Keratinocyte (primary cell): ENCODE data around the gene CD1D. TPM values are rescaled to one million over a fixed set of nuclear protein-coding genes. Genes with fewer than 3 reads are reported as not detected.

ENCODE experiments used
- DNase-seq: peaks from one replicate; pipeline ENCODE4 v3.0.0-alpha.2; 2011; ENCODE audit warnings: low read depth, missing footprints, low spot score
- FAIRE-seq: peaks from 2 replicates; lab custom pipeline; 2011; peaks lifted over from hg19 to GRCh38; lab: Jason Lieb, UNC
- H2AFZ ChIP-seq: 2 replicates; pipeline ENCODE4 v1.6.0; 2012; ENCODE audit warnings: low read length, control low read depth, inconsistent platforms; ENCODE audit not compliant: control insufficient read depth
- H3K27ac ChIP-seq: 2 replicates; pipeline ENCODE4 v1.5.1; 2011; ENCODE audit warnings: low read length; ENCODE audit not compliant: control insufficient read depth, insufficient read depth
- H3K27me3 ChIP-seq: 3 replicates; pipeline ENCODE4 v1.6.0; 2011; ENCODE audit warnings: low read length; ENCODE audit not compliant: control insufficient read depth, insufficient read depth; ENCODE audit errors: extremely low read depth
- H3K36me3 ChIP-seq, 2 experiments: 2 replicates in 1 of 2; 3 replicates in 1 of 2; pipeline ENCODE4 v1.5.1; 2011; ENCODE audit warnings: low read length in 2 of 2, mild to moderate bottlenecking in 1 of 2; ENCODE audit not compliant: control insufficient read depth in 2 of 2, insufficient read depth in 2 of 2; ENCODE audit errors: extremely low read depth in 1 of 2
- H3K4me1 ChIP-seq: 3 replicates; pipeline ENCODE4 v1.5.1; 2011; ENCODE audit warnings: low read length; ENCODE audit not compliant: control insufficient read depth, insufficient read depth; ENCODE audit errors: extremely low read depth
- H3K4me2 ChIP-seq: 3 replicates; pipeline ENCODE4 v1.6.0; 2011; ENCODE audit warnings: low read depth, low read length; ENCODE audit not compliant: control insufficient read depth, insufficient read depth; ENCODE audit errors: extremely low read depth
- H3K4me3 ChIP-seq, 3 experiments: fragments of 200-600 bp in 1 of 3; sonication (generic) in 1 of 3; 2 replicates in 2 of 3; 3 replicates in 1 of 3; pipeline ENCODE4 v1.5.1; 2011 to 2016; ENCODE audit warnings: low read length in 3 of 3, mild to moderate bottlenecking in 3 of 3, control low read depth in 2 of 3, inconsistent platforms in 1 of 3, low read depth in 1 of 3, mixed read lengths in 1 of 3, mixed run types in 1 of 3, moderate library complexity in 1 of 3; ENCODE audit not compliant: control insufficient read depth in 2 of 3, insufficient read depth in 2 of 3; ENCODE audit errors: extremely low read depth in 1 of 3
- H3K79me2 ChIP-seq: 2 replicates; pipeline ENCODE4 v1.6.0; 2012; ENCODE audit warnings: low read length; ENCODE audit not compliant: control insufficient read depth, insufficient read depth
- H3K9ac ChIP-seq: 3 replicates; pipeline ENCODE4 v1.6.0; 2011; ENCODE audit warnings: low read length; ENCODE audit not compliant: control insufficient read depth, insufficient read depth; ENCODE audit errors: extremely low read depth
- H3K9me1 ChIP-seq: 3 replicates; pipeline ENCODE4 v1.6.0; 2011; ENCODE audit warnings: low read length; ENCODE audit not compliant: control insufficient read depth, insufficient read depth; ENCODE audit errors: extremely low read depth
- H3K9me3 ChIP-seq: 2 replicates; pipeline ENCODE4 v1.5.1; 2012; ENCODE audit warnings: low read depth, low read length; ENCODE audit not compliant: control insufficient read depth
- H4K20me1 ChIP-seq: 3 replicates; pipeline ENCODE4 v1.6.0; 2011; ENCODE audit warnings: low read length; ENCODE audit not compliant: control insufficient read depth, insufficient read depth; ENCODE audit errors: extremely low read depth
- EZH2 ChIP-seq: IDR thresholded peaks from one replicate; pipeline ENCODE4 v1.6.1; 2012; ENCODE audit warnings: inconsistent platforms, mild to moderate bottlenecking, low read length, moderate library complexity
- dilution Hi-C: fragments of 300-500 bp; cut with MboI; formaldehyde crosslinking; loops from one replicate; pipeline ENCODE4 v1.7.0; 2020; ENCODE audit warnings: low sequenced_read_pairs; ENCODE audit not compliant: extremely low pct_ligation_motif_present
- polyA plus RNA-seq, 5 experiments: library from polyadenylated mRNA; depleted of rRNA in 3 of 5; stranded (reverse) in 3 of 5; stranded (forward) in 1 of 5; unstranded in 1 of 5; fragments of >200 nt; gene quantifications; 1 replicate in 1 of 5; 2 replicates in 3 of 5; 3 replicates in 1 of 5; pipeline versions ENCODE4 v1.2.1 to v1.2.3, GENCODE V29; 2011 to 2012; ENCODE audit warnings: missing spikeins in 2 of 5, low read depth in 1 of 5, low replicate concordance in 1 of 5
- TF ChIP-seq, protein P1 (sequence below), 3 experiments: IDR thresholded peaks in 1 of 3; conservative IDR thresholded peaks in 1 of 3; optimal IDR thresholded peaks in 1 of 3; 2 replicates in 2 of 3; 3 replicates in 1 of 3; pipeline versions ENCODE3 to v1.5.1; 2011; ENCODE audit warnings: low read length in 3 of 3, mild to moderate bottlenecking in 3 of 3, moderate library complexity in 2 of 3, control low read depth in 1 of 3, inconsistent platforms in 1 of 3; ENCODE audit not compliant: insufficient read depth in 2 of 3; ENCODE audit errors: extremely low read depth in 1 of 3

The CD1D gene
- polyA plus RNA-seq, 1 donor (not counting 4 experiments of a cell fraction or from before 2014, with no cell fraction given): 2.8 TPM

- Histone ChIP-seq H3K36me3 (no peaks in the 10 kb centered on the region), H3K27ac (no peak overlapping the region), H3K79me2 (no peaks in the 10 kb centered on the region), H3K9ac (no peak overlapping the region), H3K9me1 (no peaks in the 10 kb centered on the region), H4K20me1 (no peaks in the 10 kb centered on the region), H3K9me3 (no peaks in the 10 kb centered on the region), H3K4me3 (no peak overlapping the region), H3K4me2 (no peak overlapping the region), H2AFZ (no peak overlapping the region), H3K27me3 (no peaks in the 10 kb centered on the region), H3K4me1 (no peaks in the 10 kb centered on the region)
- FAIRE-seq (no peak), DNase-seq (no peak)
- dilution Hi-C loops: no loop called here
- TF ChIP-seq EZH2: no peak
- TF ChIP-seq, protein P1, sequence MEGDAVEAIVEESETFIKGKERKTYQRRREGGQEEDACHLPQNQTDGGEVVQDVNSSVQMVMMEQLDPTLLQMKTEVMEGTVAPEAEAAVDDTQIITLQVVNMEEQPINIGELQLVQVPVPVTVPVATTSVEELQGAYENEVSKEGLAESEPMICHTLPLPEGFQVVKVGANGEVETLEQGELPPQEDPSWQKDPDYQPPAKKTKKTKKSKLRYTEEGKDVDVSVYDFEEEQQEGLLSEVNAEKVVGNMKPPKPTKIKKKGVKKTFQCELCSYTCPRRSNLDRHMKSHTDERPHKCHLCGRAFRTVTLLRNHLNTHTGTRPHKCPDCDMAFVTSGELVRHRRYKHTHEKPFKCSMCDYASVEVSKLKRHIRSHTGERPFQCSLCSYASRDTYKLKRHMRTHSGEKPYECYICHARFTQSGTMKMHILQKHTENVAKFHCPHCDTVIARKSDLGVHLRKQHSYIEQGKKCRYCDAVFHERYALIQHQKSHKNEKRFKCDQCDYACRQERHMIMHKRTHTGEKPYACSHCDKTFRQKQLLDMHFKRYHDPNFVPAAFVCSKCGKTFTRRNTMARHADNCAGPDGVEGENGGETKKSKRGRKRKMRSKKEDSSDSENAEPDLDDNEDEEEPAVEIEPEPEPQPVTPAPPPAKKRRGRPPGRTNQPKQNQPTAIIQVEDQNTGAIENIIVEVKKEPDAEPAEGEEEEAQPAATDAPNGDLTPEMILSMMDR (optimal IDR thresholded peaks at IDR 0.05 in 1 of 3, IDR thresholded peaks at IDR 0.05 in 1 of 3, conservative IDR thresholded peaks at IDR 0.05 in 1 of 3; ENCODE audit: extremely low read depth in 1 of 3, insufficient read depth in 2 of 3, low read length in 3 of 3): no peak
These were observed 19.2 kb downstream of the CD1D start for GRCh38 chr1:158199849-158200248.

DNA sequence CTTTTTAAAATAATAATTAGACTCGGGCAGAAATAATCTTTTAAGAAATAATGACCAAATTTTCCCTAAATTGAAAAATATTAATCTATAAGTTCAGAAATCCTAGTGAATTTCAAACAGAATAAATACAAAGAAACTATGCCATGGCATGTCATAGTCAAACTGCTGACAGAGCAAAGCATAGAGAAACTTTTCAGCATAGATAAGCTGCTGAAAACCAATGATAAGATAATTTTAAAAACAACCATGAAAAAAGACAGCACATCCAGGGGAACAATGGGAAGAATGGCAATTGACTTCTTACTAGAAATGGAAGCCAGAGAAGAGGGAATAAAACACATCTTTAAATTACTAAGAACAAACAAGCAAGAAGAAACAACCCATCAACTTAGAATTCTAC lies 19.8 kb downstream of the CD1D start:
- Histone ChIP-seq H3K4me2 (no peak overlapping the region), H3K27ac (no peak overlapping the region), H3K36me3 (no peaks in the 10 kb centered on the region), H3K9me1 (no peaks in the 10 kb centered on the region), H3K27me3 (no peaks in the 10 kb centered on the region), H3K79me2 (no peaks in the 10 kb centered on the region), H3K9me3 (no peaks in the 10 kb centered on the region), H3K9ac (no peak overlapping the region), H4K20me1 (no peaks in the 10 kb centered on the region), H2AFZ (no peak overlapping the region), H3K4me1 (no peaks in the 10 kb centered on the region), H3K4me3 (no peak overlapping the region)
- dilution Hi-C loops: no loop called here
- no peak for DNase-seq
- TF ChIP-seq, protein P1 (optimal IDR thresholded peaks at IDR 0.05 in 1 of 3, IDR thresholded peaks at IDR 0.05 in 1 of 3, conservative IDR thresholded peaks at IDR 0.05 in 1 of 3; ENCODE audit: extremely low read depth in 1 of 3, insufficient read depth in 2 of 3, low read length in 3 of 3): no peak
- TF ChIP-seq EZH2: no peak
- FAIRE-seq: no peak
